Fibroblast of skin of left biceps (primary cell): ENCODE results near the gene HHIPL1.
"Not testable (repeated sequence)": the region's sequence is repeated elsewhere in the genome, so short reads cannot be mapped to it uniquely, and the experiment has no call there.

Experiments
- DNase-seq, 2 experiments: peaks; one replicate each; pipeline ENCODE4 v3.0.0-alpha.2; 2013; ENCODE audit warnings: low read depth in 2 of 2

HHIPL1 gene

DNA sequence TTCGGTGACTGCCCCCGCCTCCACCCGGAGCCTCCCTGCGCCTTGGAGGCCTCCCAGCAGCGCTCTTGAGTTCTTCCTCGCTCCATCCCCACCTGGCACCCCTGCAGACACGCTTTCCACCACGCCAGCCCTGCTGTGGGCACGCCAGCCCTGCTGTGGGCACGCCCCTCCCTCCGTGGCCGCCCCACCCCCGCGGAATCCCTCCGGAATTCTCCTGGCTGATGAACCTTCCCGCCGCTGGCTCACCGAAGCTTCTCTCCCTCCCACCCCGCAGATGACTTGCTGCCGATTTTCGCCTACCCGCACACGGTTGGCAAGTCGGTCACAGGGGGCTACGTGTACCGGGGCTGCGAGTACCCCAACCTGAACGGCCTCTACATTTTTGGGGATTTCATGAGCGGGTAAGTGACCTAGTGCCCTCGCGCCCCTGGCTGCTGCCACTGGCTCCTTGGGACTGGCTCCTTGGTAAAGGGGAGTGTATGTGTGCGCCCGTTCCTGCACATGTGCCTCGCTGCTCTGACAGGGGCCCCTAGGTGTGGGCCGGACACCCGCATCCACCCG, 15.2 kb downstream of the HHIPL1 start:
- no peak for DNase-seq

GRCh38 chr14:99660794-99661193, 15.9 kb downstream of the HHIPL1 start:
- DNase-seq = no peak

- not testable (repeated sequence) for DNase-seq
Measured at GRCh38 chr14:99661206-99661605, 16.3 kb downstream of the HHIPL1 start.

GRCh38 chr14:99662846-99663245, 17.9 kb downstream of the HHIPL1 start:
- no peak for DNase-seq

- no peak for DNase-seq
Measured at GRCh38 chr14:99663386-99664057, 18.6 kb downstream of the HHIPL1 start.

- no peak for DNase-seq
Measured at GRCh38 chr14:99664058-99664936, 19.4 kb downstream of the HHIPL1 start.

- no peak for DNase-seq
Measured at GRCh38 chr14:99664937-99665273, 20.0 kb downstream of the HHIPL1 start.

DNA sequence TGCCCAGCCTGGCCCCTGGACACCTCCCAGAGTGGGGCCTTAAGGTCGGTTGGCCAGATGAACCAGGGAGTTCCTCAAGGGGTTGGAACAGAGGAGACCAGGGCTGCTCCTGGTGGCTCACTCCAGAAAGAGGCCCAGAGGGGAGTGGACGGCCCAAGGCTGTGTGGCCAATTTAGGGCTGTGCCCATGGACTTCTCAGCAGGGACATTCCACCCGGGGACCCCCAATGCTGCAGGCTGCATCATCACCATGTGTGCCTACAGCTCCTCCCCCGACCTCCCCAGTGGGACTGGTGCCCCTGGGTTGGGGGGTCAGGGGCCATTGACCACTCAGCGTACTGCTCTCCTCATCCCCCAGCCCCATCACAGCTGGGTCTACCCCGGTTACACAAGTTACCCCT, 21.6 kb downstream of the HHIPL1 start:
- DNase-seq = no peak

GRCh38 chr14:99667045-99667444, 22.1 kb downstream of the HHIPL1 start:
- DNase-seq = no peak

DNA sequence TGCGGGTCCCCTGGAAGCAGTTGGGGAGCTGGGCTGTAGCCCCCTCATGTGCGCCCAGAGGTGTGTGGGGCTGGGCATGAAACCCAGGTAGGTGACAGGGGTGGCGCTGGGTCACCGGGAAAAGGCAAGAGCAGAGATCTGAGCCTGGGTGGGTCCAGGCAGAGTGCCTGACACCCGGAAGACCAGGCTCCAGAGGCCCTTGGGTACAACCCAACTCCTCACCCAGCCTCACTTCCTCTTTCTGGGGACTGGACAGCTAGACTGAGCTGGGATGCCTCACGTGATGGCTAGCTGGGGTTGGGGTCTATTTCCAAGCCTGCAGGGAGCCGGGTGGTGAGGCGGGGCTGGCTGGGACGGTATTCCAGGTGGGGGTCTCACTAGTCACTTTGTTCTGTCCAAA, 22.9 kb downstream of the HHIPL1 start:
- DNase-seq = no peak

DNA sequence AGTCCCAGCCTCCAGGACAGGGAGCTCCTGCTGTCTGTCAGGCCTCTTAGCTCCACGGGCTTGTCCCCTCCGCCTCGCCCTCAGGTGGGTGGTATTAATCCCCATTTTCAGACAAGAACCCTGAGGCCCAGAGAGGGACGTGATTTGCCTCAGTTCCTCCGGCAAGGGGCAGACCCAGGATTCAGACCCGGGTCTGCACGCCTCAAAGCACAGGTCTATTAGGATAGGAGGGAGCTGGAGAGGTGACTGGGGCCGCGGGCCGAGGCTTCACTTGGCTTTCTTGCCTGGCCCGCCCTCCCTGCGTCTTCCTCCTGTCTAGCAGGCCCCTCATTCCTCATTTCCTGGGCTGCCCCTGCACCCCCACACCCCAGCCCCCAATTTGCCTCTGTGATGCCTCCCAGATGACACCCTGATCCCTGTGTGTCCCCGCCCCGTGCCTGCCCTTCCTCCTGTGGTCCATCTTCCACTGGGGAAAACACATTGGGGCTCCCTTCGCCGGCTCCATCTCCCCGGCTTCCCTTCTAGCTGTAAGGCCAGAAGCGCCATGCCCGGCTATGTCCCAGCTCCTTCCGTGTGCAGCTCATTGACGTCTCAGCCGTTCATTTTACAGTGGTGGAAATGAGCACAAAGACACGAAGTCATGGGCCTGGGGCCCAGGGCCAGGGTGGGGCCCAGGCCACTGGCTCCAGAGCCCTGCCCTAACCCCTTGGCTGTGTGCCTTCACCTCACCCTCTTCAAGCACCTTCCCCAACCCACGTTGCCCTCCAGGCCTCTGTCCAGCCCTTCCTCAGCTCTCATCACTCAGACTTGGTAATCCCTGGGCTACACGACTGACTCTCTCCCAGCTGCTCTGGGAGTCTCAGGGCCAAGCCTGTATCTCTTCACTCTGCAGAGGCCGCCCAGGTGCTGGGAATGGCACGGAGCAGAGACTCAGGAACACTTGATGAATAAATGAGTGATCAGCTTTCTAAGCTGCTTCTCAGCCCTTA, 23.7 kb downstream of the HHIPL1 start:
- DNase-seq = no peak

GRCh38 chr14:99670361-99671234, 25.7 kb downstream of the HHIPL1 start:
- DNase-seq = peak in 1 of 2 experiments; percentile 30

GRCh38 chr14:99671235-99672224, 26.6 kb downstream of the HHIPL1 start:
- DNase-seq = no peak

GRCh38 chr14:99672506-99673304, 27.8 kb downstream of the HHIPL1 start:
- DNase-seq = no peak

GRCh38 chr14:99673305-99674063, 28.6 kb downstream of the HHIPL1 start:
- DNase-seq = no peak

DNA sequence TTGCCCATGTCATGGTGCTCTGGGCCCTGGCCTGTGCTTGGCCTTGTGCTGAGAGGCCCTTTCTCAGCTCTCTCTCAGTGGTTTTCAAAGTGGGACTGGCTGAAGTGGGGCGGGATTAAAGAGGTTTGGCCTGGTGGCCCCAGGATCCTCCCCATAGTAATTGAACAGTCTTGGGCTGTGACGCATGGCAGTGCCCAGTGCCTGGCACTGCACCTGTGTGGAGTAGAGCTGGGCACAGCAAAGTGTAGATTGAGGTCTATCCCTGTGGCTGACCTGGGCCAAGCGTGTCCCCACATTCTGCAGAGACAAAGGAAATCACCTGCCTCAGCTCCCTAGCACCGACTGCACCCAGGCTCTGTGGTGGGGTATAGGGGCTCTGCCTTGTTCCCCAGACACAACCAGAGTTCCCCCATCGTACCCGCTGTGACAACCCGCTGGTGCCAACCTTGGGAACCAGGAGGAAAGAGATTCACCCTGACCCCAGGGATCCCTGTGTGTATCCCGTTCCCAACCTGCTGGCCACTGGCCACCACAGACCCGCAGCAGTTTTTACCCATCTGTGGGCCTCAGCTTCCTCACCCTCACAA, 29.2 kb downstream of the HHIPL1 start:
- DNase-seq = no peak

DNA sequence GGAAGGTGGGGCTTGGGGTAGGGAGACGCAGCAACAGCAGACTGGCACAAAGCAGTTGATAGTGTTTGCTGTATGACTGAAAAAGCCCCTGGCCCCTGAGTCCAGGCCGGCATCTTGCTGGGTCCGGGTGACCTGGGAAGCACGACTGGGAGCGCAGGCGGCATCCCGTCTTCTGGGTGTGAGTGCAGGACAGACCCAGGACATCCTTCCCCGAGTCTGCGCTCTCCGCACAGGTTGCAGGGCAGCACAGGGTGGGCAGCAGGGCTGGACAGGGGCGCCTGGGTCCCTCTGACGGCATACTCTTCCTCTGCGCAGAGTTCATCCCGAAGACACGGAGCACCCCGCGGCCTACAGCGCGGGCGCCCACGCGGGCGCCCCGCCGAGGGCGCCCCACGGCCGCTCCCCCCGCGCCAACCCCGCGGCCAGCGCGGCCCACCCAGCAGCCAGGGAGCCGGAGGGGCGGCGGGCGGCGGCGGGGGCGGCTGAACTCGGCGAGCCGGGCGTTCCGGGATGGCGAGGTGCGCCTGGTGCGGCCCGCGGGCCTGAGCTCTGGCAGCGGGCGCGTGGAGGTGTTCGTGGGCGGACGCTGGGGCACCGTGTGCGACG, 29.9 kb downstream of the HHIPL1 start:
- DNase-seq = no peak
